ENCODE results near the gene SYT11.
A peak's percentile ranks its signal among the peaks of the same experiment; 100 is the strongest.
"Not testable (repeated sequence)": the region's sequence is repeated elsewhere in the genome, so short reads cannot be mapped to it uniquely, and the experiment has no call there.

Gene SYT11

GRCh38 chr1:155860970-155861510 lies 1.7 kb downstream of the SYT11 start:
- DNase-seq = no peak

GRCh38 chr1:155861896-155862295 lies 2.5 kb downstream of the SYT11 start:
- no peak for DNase-seq

GRCh38 chr1:155864393-155864792 lies 5.0 kb downstream of the SYT11 start:
- no peak for DNase-seq

GRCh38 chr1:155867766-155868165 lies 8.4 kb downstream of the SYT11 start:
- DNase-seq = no peak

GRCh38 chr1:155871390-155871789 lies 12.0 kb downstream of the SYT11 start:
- peak; percentile 57 for DNase-seq

- no peak for DNase-seq
Measured at GRCh38 chr1:155872527-155872926, 13.2 kb downstream of the SYT11 start.

- peak; percentile 69 for DNase-seq
Measured at GRCh38 chr1:155873860-155874259, 14.5 kb downstream of the SYT11 start.

GRCh38 chr1:155877945-155878344 lies 18.6 kb downstream of the SYT11 start:
- no peak for DNase-seq

GRCh38 chr1:155880251-155880650 lies 20.9 kb downstream of the SYT11 start:
- no peak for DNase-seq

- no peak for DNase-seq
Measured at GRCh38 chr1:155880950-155881349, 21.6 kb downstream of the SYT11 start.

GRCh38 chr1:155882235-155882634 lies 22.9 kb downstream of the SYT11 start:
- no peak for DNase-seq

GRCh38 chr1:155882766-155883165 lies 23.4 kb downstream of the SYT11 start:
- no peak for DNase-seq

GRCh38 chr1:155884031-155884960 lies 24.9 kb downstream of the SYT11 start:
- no peak for DNase-seq

- DNase-seq = no peak
Measured at GRCh38 chr1:155884982-155885381, 25.6 kb downstream of the SYT11 start.

- no peak for DNase-seq
Measured at GRCh38 chr1:155888481-155888880, 29.1 kb downstream of the SYT11 start.

- no peak for DNase-seq
Measured at GRCh38 chr1:155889566-155889965, 30.2 kb downstream of the SYT11 start.

GRCh38 chr1:155890251-155890650 lies 30.9 kb downstream of the SYT11 start:
- no peak for DNase-seq

- DNase-seq = no peak
Measured at GRCh38 chr1:155892796-155893195, 33.4 kb downstream of the SYT11 start.

GRCh38 chr1:155893389-155894142 lies 34.2 kb downstream of the SYT11 start:
- no peak for DNase-seq

GRCh38 chr1:155895617-155896016 lies 36.2 kb downstream of the SYT11 start:
- DNase-seq = not testable (repeated sequence)

- DNase-seq = not testable (repeated sequence)
Measured at GRCh38 chr1:155896476-155896875, 37.1 kb downstream of the SYT11 start.

GRCh38 chr1:155897746-155898145 lies 38.4 kb downstream of the SYT11 start:
- no peak for DNase-seq

GRCh38 chr1:155898888-155899287 lies 39.5 kb downstream of the SYT11 start:
- no peak for DNase-seq

GRCh38 chr1:155899683-155900082 lies 40.3 kb downstream of the SYT11 start:
- DNase-seq = no peak

Measured in NCI-H82 (cell line).